ENCODE data around the gene SMC2. TPM values are rescaled to one million over a fixed set of nuclear protein-coding genes. Genes with fewer than 3 reads are reported as not detected.

The SMC2 gene
- total and polyA plus RNA-seq, 9 donors = 3.2 to 9.7 (median 5.3) TPM

DNA sequence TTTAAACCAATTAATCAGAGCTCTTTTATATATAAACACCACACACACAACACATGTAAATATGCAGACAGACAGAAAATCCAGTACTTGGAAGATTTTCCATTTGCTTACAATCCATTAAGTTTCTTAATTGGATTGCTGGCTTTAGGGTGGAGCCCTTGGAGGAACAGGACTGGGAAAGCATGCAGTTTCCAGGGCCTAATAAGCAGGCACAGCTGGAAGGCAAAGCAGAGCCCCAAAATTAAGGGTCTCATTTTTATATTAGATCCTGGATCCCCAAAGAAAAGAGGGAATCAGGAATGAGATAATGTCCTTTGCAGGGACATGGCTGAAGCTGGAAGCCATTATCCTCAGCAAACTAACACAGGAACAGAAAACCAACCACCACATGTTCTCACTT lies 13.1 kb upstream of the SMC2 start:
- TF ChIP-seq EP300 (IDR thresholded peaks at IDR 0.05) (no peak), POLR2A (IDR thresholded peaks at IDR 0.05) (no peak)
- TF ChIP-seq, protein P1, sequence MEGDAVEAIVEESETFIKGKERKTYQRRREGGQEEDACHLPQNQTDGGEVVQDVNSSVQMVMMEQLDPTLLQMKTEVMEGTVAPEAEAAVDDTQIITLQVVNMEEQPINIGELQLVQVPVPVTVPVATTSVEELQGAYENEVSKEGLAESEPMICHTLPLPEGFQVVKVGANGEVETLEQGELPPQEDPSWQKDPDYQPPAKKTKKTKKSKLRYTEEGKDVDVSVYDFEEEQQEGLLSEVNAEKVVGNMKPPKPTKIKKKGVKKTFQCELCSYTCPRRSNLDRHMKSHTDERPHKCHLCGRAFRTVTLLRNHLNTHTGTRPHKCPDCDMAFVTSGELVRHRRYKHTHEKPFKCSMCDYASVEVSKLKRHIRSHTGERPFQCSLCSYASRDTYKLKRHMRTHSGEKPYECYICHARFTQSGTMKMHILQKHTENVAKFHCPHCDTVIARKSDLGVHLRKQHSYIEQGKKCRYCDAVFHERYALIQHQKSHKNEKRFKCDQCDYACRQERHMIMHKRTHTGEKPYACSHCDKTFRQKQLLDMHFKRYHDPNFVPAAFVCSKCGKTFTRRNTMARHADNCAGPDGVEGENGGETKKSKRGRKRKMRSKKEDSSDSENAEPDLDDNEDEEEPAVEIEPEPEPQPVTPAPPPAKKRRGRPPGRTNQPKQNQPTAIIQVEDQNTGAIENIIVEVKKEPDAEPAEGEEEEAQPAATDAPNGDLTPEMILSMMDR (IDR thresholded peaks at IDR 0.05) = no peak
- Histone ChIP-seq H3K4me1 (ENCODE audit: insufficient read depth) (no peaks in the 10 kb centered on the region), H3K36me3 (no peaks in the 10 kb centered on the region), H3K4me3 (no peak overlapping the region), H3K27me3 (no peaks in the 10 kb centered on the region), H3K27ac (no peak overlapping the region), H3K9me3 (no peaks in the 10 kb centered on the region)
- intact Hi-C loops (cut with DNase I) = no loop called here
- no peak for DNase-seq

DNA sequence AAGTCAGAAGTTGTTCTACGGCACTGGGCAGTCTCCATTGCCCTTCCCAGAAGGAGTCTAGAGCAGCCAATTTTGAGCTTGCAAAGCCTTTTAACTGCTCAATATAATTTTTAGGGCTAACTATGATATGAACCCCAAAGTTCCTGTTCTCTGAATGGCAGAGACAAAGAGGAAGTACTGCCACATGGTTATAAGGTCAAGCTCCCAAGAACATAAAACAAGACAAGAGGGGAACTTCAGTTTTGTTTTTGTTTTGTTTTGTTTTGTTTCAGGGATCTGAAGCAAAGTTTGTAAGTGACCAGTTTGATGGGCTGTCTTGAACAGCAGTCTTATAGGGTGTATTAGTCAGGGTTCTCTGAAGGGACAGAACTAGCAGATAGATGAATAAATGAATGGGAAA lies 11.9 kb upstream of the SMC2 start:
- Histone ChIP-seq H3K27ac (no peak overlapping the region), H3K9me3 (no peaks in the 10 kb centered on the region), H3K27me3 (no peaks in the 10 kb centered on the region), H3K36me3 (no peaks in the 10 kb centered on the region), H3K4me1 (ENCODE audit: insufficient read depth) (no peaks in the 10 kb centered on the region), H3K4me3 (no peak overlapping the region)
- no peak for DNase-seq
- TF ChIP-seq POLR2A (IDR thresholded peaks at IDR 0.05) = no peak
- TF ChIP-seq, protein P1 (IDR thresholded peaks at IDR 0.05) = no peak
- no peak for TF ChIP-seq EP300 (IDR thresholded peaks at IDR 0.05)
- WGBS, 3 donors = 93 to 95% (median 95%) methylated on average over 1 of the region's 1 CpG
- intact Hi-C loops (cut with DNase I) = no loop called here

DNA sequence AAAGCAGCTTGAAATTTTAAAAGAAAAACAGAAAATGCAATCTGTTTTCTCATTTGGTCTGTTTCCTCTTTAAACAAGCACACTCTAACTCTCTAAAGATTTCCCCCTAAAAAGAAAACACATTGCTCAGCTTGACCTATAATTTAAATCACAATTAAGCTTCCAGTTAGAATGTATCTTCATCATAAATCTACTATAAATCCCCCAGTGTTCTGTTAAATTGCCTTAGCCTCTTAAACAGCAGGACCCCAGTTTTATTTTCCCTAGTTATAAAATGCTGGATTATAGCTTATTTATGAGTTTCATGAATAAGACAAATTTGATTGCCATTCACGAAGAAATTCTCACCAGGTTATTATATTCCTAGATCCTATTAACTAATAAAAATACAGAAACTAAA lies 8.6 kb upstream of the SMC2 start:
- DNase-seq = no peak
- TF ChIP-seq, protein P1 (IDR thresholded peaks at IDR 0.05) = no peak
- TF ChIP-seq EP300 (IDR thresholded peaks at IDR 0.05) (no peak), POLR2A (IDR thresholded peaks at IDR 0.05) (no peak)
- intact Hi-C loops (cut with DNase I) = no loop called here
- Histone ChIP-seq H3K27ac (no peak overlapping the region), H3K4me1 (ENCODE audit: insufficient read depth) (no peaks in the 10 kb centered on the region), H3K36me3 (no peaks in the 10 kb centered on the region), H3K4me3 (no peak overlapping the region), H3K9me3 (no peaks in the 10 kb centered on the region), H3K27me3 (no peaks in the 10 kb centered on the region)
- WGBS, 3 donors = 74 to 84% (median 79%) methylated on average over 1 of the region's 1 CpG

DNA sequence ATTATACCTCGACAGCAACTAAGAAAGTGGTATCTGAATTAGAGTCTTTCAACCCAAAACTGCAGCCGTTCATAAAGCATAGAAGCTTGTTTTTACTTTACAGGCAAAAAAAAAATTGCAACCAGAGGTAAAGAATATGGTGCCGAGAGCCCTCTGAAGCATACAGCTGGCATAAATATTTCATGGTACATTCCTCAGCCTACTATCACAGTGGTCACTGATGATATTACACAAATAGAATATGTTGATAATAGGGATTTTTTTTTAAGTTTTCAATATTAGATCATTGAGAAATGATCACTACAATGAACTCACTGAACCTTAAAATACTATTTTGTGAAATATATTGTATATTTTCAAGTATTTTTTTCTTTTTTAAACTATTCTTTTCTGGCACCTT lies 6.2 kb upstream of the SMC2 start:
- H3K36me3 ChIP-seq = no peaks in the 10 kb centered on the region
- no peaks in the 10 kb centered on the region for H3K9me3 ChIP-seq
- DNase-seq = no peak
- TF ChIP-seq, protein P1 (IDR thresholded peaks at IDR 0.05) = no peak
- TF ChIP-seq POLR2A (IDR thresholded peaks at IDR 0.05) (no peak), EP300 (IDR thresholded peaks at IDR 0.05) (no peak)
- no peaks in the 10 kb centered on the region for H3K27me3 ChIP-seq
- 80 to 89% (median 85%) methylated on average over 3 of the region's 3 CpGs for WGBS, 3 donors
- intact Hi-C loops (cut with DNase I) = no loop called here
- H3K27ac ChIP-seq = no peak overlapping the region
- no peak overlapping the region for H3K4me3 ChIP-seq
- peaks cover 3% of the 10 kb centered on the region for H3K4me1 ChIP-seq (ENCODE audit: insufficient read depth)

DNA sequence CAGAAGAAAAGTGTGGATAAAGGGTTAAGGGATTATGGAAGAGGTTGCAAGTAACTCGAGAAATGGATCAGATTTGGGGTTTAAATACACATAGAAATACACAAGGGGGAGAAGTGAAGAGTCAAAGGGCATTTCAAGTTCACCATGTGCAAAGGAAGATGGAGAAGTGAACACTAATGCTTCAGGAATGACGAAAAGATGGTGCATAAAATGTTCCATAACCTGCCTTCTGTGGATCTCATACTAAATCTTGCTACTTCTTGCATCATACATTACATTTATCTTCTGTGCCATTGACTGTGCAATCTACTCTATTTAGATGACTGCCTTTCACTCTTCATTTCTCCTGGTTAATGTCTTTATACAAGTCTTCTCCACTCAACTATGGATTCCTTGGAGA lies 5.7 kb upstream of the SMC2 start:
- Histone ChIP-seq H3K9me3 (no peaks in the 10 kb centered on the region), H3K4me3 (no peak overlapping the region), H3K36me3 (no peaks in the 10 kb centered on the region), H3K27ac (no peak overlapping the region), H3K27me3 (no peaks in the 10 kb centered on the region), H3K4me1 (ENCODE audit: insufficient read depth) (peaks cover 4% of the 10 kb centered on the region)
- no peak for DNase-seq
- WGBS, 3 donors = 68 to 78% (median 76%) methylated on average over 2 of the region's 2 CpGs
- intact Hi-C loops (cut with DNase I) = no loop called here
- TF ChIP-seq POLR2A (IDR thresholded peaks at IDR 0.05) (no peak), EP300 (IDR thresholded peaks at IDR 0.05) (no peak)
- TF ChIP-seq, protein P1 (IDR thresholded peaks at IDR 0.05) = no peak

Data from ovary (tissue), 9 donors.